Renal cortical epithelial cell (primary cell): ENCODE data around the gene BRD8. TPM values are rescaled to one million over a fixed set of nuclear protein-coding genes. Genes with fewer than 3 reads are reported as not detected.

ENCODE experiments used
- DNase-seq: peaks from one replicate; pipeline ENCODE4 v3.0.0-alpha.2; 2011; ENCODE audit warnings: low read depth
- total RNA-seq: library from RNA; depleted of rRNA; stranded (reverse); fragments of >200 nt; gene quantifications from 2 replicates; pipeline ENCODE4 v1.2.3, GENCODE V29; 2014

Gene BRD8
- total RNA-seq, 1 donor from 2014 or later: 51.3 TPM

DNA sequence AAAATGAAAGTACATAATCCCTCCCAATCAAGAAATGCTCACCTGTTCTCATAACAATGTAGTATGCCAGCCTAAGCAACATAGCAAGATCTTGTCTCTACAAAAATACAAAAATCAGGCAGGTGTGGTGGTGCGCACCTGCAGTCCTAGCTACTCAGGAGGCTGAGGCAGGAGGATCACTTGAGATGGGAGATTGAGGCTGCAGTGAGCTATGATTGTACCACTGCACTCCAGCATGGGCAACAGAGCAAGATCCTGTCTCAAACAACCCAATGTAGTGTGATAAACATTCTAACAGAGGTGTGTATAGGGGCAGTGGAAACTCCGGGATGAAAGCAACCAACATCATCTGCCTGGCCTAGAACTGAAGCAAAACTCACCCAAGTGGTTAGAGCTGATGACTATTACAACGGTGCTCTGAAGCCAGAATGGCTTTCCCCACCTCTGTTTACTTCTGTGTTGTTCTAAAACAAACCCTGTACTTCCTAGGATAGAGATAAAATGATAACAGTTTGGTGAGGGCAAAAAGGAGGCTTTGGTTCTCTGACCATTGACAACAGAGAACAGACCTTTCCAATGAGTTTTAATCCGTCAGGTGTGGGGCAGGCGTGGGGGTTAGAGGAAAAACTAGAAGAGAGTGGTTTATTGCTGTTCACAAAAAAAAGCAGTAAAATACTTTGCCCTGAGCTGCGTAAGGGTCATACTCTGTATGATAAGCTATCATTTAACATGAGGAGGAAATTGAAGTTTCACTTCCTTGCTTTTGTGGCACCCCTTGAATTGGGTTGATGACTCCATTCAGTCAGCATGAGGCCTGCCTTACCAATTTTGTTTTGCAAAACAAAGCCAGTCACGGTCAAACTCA, 75.7 kb downstream of the BRD8 start:
- no peak for DNase-seq

DNA sequence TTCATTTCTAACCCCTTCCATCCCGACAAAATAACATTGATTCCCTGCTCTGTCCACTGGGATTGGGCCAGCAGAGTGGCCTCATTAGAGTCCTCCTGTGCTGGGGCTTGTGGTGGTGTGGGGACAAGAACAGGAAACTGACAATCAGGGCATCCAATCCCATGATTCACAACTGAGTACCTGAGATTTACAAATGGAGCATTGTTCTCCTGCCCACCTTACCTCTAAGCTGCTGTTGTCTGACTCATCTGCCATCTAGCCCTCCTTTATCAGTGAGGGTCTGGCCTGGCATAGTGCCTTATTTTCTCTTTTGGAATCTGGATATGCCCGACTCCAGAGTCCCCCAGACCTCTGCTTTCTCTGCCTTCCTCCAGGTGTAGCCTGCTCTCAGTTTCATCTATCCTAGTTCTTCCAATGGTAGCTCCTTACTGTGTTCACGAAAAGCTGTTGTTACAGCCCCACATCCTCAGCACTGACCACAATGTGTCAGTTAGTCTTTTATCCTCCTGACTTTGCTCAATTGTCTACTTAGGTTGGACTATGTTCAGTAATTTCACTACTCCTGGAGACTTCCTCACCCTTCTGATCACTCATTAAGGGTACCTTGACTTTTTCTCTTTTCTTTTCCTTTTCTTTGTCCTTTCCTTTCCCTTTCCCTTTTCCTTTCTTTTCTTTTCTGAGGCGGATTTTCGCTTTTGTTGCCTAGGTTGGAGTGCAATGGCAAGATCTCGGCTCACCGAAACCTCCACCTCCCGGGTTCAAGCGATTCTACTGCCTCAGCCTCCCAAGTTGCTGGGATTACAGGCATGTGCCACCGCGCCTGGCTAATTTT, 81.2 kb downstream of the BRD8 start:
- DNase-seq: no peak

DNA sequence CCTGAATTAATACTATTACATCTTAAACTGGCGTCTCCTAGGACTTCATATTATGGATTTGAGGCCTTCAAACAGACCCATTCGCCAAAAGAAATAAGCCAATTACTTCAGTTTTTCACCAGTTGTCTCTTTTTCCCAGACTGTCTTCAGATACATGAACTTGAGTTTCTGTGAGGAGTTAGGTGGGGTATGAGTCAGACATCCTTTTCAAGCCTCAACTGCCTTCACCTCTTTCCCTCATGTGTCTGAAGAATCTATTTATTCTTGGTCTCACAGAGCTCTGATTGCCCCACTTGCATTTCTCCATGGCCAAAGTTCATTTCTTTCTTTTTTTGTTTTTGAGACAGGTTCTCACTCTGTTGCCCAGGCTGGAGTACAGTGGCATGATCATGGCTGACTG, 82.1 kb downstream of the BRD8 start:
- peak; percentile 46 for DNase-seq

DNA sequence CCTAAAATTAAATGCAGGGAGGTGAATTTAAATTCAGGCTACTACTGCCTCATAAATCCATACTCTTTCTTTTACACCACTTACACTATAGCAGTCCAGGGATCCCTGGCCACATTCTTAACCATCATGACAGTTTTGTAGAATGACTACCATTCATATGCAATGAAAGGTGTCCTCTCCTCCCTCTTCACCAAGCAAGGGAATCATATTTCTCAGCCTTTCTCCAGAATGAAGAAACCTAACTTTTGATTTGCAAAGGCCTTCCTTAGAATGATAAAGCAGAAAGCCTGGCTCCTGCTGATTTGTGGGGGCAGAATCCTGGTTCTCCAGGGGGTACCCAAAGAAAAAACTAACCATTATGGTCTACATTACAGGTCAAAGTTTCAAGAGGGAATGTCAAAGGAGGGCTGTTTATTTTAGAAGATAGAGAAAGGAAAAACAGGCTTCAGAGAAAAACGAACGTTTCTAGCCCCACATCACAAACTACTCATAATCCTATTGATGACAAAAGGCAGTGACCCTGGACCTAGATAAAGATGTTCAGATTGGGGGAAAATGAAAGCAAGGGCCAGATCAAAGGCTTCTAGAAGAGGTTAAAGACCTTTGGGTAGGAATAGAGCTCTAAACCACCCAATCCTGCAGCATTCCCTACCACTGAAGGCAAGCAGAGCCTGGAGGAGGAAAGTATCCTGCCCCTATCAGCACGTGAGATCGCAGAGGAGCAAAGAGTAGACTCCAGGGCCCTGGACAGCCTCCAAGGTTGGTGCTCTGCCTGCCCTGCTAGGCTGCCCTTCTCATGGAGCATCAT, 83.1 kb downstream of the BRD8 start:
- no peak for DNase-seq

DNA sequence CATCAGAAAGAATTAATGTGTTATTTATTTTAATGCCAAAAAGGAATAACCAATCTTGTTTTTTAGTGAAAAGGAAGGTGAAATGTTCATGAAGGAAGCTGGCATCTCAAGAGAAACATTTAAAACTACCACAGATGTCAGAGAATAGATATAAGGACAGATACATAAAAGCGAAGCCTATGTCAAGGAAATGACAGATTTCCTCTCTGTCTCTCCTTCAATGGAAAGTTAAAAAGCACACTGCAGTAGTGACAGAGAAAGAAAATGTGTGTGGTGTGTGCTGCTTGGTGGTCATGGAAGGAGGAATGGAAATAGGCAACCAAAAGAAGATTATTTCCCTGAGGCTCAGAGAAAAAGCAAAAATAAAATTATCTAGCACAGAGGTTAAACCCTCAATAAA, 85.4 kb downstream of the BRD8 start:
- no peak for DNase-seq

DNA sequence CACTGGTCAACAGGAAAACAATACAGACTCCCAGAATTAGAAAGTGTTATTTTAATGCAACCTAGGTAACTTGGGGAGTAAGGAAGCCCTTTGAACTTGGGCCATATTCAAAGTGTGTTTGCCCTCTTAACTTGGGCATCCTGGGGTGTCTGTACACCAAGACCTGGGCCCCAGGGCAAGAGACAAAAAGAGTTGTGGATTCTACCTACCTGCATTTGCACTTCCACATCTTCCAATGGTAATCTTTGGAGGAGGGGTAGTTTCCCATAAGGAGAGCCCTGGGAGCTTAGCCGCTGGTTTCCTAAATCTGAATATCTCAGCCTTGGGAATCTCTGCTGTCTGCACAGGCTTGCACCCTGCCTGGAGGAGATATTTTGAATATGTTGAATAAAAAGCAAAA, 86.1 kb downstream of the BRD8 start:
- DNase-seq: no peak

DNA sequence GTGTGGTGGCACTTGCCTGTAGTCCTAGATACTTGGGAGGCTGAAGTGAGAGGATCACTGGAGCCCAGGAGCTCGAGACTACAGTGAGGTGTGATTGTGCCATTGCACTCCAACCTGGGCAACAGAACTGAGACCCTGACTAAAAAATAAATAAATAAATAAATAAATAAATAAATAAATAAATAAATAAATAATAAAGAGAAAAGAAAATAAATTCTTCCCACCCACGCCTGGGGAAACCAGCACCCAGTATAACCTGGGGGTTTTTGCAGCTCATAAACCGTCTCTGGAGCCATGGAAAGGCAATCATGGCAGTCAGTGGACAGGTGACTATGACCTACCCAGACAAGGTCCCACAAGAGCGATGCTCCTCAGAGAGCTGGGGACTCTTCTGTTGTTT, 86.7 kb downstream of the BRD8 start:
- no peak for DNase-seq

Other genes with a start within 250 kb of the BRD8 start
- 10.1 and 43.0 TPM in 2 replicates for gene FAM13B, start 145.6 kb downstream of the BRD8 start, total RNA-seq
- not detected in 2 replicates for gene WNT8A, start 94.6 kb downstream of the BRD8 start, total RNA-seq
- gene NME5, start 39.2 kb downstream of the BRD8 start, total RNA-seq: 7.1 and 17.1 TPM in 2 replicates
- gene KIF20A, start 482 bp upstream of the BRD8 start, total RNA-seq: 1.3 and 17.9 TPM in 2 replicates
- gene CDC23, start 34.7 kb upstream of the BRD8 start, total RNA-seq: 31.8 and 35.0 TPM in 2 replicates
- gene GFRA3, start 96.0 kb upstream of the BRD8 start, total RNA-seq: not detected in 2 replicates
- gene CDC25C, start 153.2 kb upstream of the BRD8 start, total RNA-seq: 0.35 and 2.6 TPM in 2 replicates
- 26.2 and 29.2 TPM in 2 replicates for gene FAM53C, start 159.6 kb upstream of the BRD8 start, total RNA-seq
- gene KDM3B, start 174.1 kb upstream of the BRD8 start, total RNA-seq: 44.5 and 79.7 TPM in 2 replicates